ENCODE measurements around the gene ACKR2.
"Not testable (repeated sequence)": the region's sequence is repeated elsewhere in the genome, so short reads cannot be mapped to it uniquely, and the experiment has no call there.

ACKR2 gene

GRCh38 chr3:42864321-42864950 lies 55.2 kb downstream of the ACKR2 start:
- DNase-seq, result no peak

- DNase-seq, result no peak
Measured at GRCh38 chr3:42865256-42865655, 56.0 kb downstream of the ACKR2 start.

GRCh38 chr3:42867138-42867537 lies 57.9 kb downstream of the ACKR2 start:
- DNase-seq, result no peak

- no peak for DNase-seq
Measured at GRCh38 chr3:42868841-42869240, 59.6 kb downstream of the ACKR2 start.

- DNase-seq, result no peak
Measured at GRCh38 chr3:42871592-42872196, 62.4 kb downstream of the ACKR2 start.

- DNase-seq, result no peak
Measured at GRCh38 chr3:42872718-42873117, 63.5 kb downstream of the ACKR2 start.

GRCh38 chr3:42873221-42873982 lies 64.2 kb downstream of the ACKR2 start:
- DNase-seq, result no peak

GRCh38 chr3:42874749-42875148 lies 65.5 kb downstream of the ACKR2 start:
- no peak for DNase-seq

GRCh38 chr3:42875325-42876151 lies 66.3 kb downstream of the ACKR2 start, which contains the start of gene CYP8B1:
Gene CYP8B1, minus strand, starts transcription at chr3:42875879. Its CDS starts 63 bp downstream, at chr3:42875816.
- no peak for DNase-seq

GRCh38 chr3:42876401-42876800 lies 67.2 kb downstream of the ACKR2 start:
- DNase-seq, result no peak

- DNase-seq, result no peak
Measured at GRCh38 chr3:42876940-42877720, 67.9 kb downstream of the ACKR2 start.

GRCh38 chr3:42877881-42878280 lies 68.6 kb downstream of the ACKR2 start:
- DNase-seq, result no peak

GRCh38 chr3:42880183-42880582 lies 70.9 kb downstream of the ACKR2 start:
- no peak for DNase-seq

GRCh38 chr3:42880601-42881451 lies 71.6 kb downstream of the ACKR2 start:
- peak; percentile 83 for DNase-seq

- not testable (repeated sequence) for DNase-seq
Measured at GRCh38 chr3:42883251-42883930, 74.1 kb downstream of the ACKR2 start.

- no peak for DNase-seq
Measured at GRCh38 chr3:42884324-42884723, 75.1 kb downstream of the ACKR2 start.

GRCh38 chr3:42886294-42886822 lies 77.1 kb downstream of the ACKR2 start:
- no peak for DNase-seq

- DNase-seq, result no peak
Measured at GRCh38 chr3:42887084-42887483, 77.8 kb downstream of the ACKR2 start.

- no peak for DNase-seq
Measured at GRCh38 chr3:42891042-42891441, 81.8 kb downstream of the ACKR2 start.

- DNase-seq, result no peak
Measured at GRCh38 chr3:42892169-42892568, 82.9 kb downstream of the ACKR2 start.
